DMS53 (cell line): ENCODE data around the gene CDH26.
"Not testable (repeated sequence)": the region's sequence is repeated elsewhere in the genome, so short reads cannot be mapped to it uniquely, and the experiment has no call there.

ENCODE experiments used
- DNase-seq: peaks from one replicate; lab custom pipeline; 2025; lab: John Stamatoyannopoulos, UW

The CDH26 gene

GRCh38 chr20:59940956-59941294 lies 17.3 kb upstream of the CDH26 start:
- no peak for DNase-seq

DNA sequence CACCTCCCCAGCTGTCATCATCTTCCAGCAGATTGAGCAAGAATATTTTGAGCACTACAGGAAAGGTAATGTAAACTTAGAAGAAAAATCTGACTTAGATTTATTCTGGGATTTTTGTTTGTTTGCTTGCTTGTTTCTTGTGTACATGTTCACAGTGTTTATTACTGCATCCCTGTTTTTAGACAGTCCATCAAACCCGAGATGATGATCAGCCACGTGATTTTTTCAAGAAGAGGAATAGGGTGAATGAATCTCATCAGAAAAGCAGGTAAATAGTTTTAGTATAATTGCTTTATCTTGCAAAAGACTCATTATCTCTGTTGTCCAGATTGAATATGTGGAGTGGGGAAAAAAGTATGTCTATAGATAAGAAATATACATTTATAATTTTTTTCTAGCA lies 16.0 kb upstream of the CDH26 start:
- no peak for DNase-seq

- DNase-seq, result no peak
Observed at GRCh38 chr20:59944726-59945125, 13.5 kb upstream of the CDH26 start.

DNA sequence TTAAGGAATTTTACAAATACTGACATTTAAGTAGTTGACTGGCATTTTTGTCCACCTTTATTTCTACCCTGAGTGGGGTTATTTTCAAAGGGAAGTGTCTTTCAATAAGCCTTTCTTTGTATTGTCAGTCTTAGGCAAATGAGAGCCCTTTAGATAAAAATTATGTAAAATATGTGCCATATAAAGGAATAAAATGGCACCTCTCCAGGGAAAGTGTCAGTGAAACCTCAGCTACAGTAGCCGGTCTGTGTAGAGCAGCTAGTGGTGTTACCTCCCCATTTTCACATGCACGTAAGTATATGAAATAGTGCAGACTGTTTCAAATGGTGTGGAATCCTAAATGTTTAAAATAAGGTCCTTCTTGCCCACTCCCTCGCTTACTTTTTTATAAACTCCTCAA lies 13.0 kb upstream of the CDH26 start:
- DNase-seq, result no peak

- DNase-seq, result no peak
Observed at GRCh38 chr20:59945731-59946130, 12.5 kb upstream of the CDH26 start.

- DNase-seq, result no peak
Observed at GRCh38 chr20:59947376-59947775, 10.8 kb upstream of the CDH26 start.

DNA sequence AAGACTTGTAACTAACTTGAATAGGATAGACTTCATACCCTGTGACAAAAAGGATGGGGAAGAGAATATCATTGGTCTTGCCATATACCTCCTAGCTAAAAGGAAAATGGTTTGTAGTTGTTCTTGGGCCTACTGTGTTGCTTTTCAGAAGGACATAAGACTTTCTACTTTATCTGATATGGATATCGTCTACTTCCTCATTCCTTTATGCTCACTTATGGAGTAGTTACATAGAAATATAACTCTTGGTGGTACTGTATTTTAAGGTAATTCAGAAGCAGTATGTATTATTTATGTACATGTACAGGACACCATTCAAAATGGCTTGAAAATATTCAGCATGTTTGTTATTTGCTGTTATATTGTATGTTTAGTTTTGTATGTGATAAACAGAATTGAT lies 10.0 kb upstream of the CDH26 start:
- no peak for DNase-seq

- peak; percentile 84 for DNase-seq
Observed at GRCh38 chr20:59948828-59949720, 9.1 kb upstream of the CDH26 start.

GRCh38 chr20:59949911-59950310 lies 8.3 kb upstream of the CDH26 start:
- DNase-seq, result no peak

- DNase-seq, result no peak
Observed at GRCh38 chr20:59954718-59955117, 3.5 kb upstream of the CDH26 start.

- DNase-seq, result peak; percentile 78
Observed at GRCh38 chr20:59955131-59955796, 3.0 kb upstream of the CDH26 start.

- DNase-seq, result not testable (repeated sequence)
Observed at GRCh38 chr20:59957568-59957967, 655 bp upstream of the CDH26 start.

DNA sequence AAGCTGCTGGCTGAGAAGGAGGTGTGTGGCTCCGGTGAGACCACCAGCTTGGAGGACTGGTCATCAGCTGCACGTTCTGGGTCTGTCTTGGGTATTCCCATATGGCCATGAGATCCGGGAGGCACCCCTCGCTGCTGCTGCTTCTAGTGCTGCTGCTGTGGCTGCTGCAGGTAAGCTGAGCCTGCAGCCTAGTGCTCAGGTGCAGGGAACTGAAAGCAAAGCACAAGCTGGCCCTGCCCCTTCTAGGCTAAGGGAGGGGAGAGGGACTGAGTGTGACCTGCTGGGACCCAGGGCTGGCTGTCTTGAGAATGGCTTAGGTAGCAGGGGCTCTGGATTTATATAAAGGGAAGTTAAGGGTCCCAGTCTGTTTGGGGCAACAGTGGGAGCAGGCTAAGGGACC lies 403 bp downstream of the CDH26 start:
- DNase-seq, result peak; percentile 68

DNA sequence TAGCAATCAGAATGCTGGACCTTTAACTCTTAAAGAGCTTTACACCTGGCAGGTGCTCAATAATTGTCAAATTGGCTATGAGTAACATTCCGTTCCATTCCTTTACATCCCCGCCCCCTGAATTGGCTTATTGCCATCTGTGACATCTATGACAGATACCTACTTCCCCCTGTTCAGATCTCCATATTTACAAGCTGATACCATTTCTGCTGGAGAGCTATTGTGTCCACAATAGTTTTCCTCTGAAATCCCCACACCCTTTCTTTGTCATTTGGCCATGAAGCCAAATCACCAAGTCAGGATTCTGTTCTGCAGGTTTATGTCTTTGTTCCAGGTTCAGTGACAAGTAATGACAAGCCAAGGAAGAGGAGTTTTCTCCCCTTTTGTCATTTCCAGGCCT lies 3.2 kb downstream of the CDH26 start:
- DNase-seq, result no peak

DNA sequence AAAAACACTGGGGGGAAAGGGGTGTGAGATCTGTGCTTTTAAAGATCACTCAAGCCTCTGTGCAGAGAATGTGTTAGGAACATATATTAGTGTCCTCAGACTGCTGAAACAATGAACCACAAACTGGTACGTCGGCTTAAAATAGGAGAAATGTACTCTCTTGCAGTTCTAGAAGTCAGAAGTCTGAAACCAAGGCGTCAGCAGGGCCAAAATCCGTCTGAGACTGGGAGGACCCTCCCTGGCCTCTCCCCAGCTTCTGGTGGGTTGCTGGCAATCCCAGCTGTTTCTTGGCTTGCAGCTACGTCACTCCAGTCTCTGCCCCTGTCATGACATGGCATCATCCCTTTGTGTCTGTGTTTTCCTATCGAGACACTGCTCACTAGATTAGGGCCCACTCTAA lies 3.9 kb downstream of the CDH26 start:
- no peak for DNase-seq

- no peak for DNase-seq
Observed at GRCh38 chr20:59966428-59966827, 8.2 kb downstream of the CDH26 start.

- no peak for DNase-seq
Observed at GRCh38 chr20:59971428-59971827, 13.2 kb downstream of the CDH26 start.

GRCh38 chr20:59972037-59972801 lies 14.0 kb downstream of the CDH26 start:
- DNase-seq, result no peak

DNA sequence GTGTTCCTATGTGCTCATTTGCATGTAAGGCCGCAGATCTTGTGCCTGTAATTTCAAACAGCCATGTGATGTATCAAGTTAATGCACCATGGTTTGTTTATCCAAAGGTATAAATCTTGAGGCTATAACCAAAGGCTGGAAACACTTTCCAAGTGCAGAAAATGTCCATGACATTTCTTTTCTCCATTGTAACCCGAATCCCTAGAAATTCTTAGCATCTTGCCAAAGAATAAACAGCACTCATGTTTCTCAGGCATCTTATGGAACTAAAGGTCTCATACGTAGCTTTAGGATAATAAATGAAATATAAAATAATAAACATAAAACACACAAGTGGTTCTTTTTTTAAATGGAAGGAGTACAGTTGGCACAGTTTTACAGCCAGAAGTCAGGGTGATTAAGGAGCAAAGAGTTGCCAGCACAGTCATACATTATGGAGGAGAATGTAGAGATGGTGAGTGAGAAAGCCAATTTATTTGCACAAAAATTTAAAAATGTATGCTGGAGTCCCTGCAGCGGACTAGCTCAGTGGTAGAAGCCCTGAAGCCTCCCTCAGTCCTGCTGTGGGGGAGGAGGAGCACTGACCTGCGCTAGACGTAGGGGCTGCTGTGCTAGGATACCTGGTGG lies 18.0 kb downstream of the CDH26 start:
- DNase-seq, result no peak

GRCh38 chr20:59977086-59977485 lies 18.9 kb downstream of the CDH26 start:
- DNase-seq, result no peak

DNA sequence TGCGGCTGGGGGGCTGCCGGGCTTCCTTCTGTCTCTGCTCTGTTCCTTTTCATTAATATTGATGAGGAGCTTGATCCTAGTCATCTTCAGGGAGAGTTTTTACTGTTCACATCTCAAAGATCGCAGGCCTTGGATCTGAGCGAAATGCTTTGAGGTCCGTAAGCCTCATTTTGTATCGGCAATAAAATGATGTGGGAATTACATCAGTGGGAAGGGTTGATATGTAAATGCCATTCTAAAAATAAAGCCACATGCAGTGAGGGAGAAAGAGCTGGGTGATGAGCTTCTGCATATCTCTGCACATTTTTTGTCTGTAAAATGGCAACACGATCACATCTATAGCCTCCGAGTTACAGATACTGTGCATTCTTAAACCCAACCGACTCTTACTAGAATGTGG lies 24.9 kb downstream of the CDH26 start:
- DNase-seq, result no peak

DNA sequence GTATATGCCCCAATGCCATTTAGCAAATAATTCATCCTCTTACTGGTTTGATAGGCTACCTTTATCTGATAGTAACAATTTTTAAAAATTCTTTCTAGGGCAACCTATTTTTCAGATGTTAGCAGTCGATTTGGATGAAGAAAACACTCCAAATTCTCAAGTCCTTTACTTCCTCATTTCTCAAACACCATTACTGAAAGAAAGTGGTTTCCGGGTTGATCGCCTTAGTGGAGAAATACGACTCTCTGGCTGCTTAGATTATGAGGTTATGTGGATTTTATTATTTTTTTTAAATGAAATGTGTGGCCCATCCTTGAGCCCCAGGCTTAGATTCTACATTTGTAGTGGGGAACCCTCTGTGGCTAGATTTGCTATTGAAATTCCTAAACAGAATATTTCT lies 26.3 kb downstream of the CDH26 start:
- DNase-seq, result no peak
